ENCODE measurements around the gene EFHD2. TPM values are rescaled to one million over a fixed set of nuclear protein-coding genes. Genes with fewer than 3 reads are reported as not detected.
"Not testable (repeated sequence)": the region's sequence is repeated elsewhere in the genome, so short reads cannot be mapped to it uniquely, and the experiment has no call there.

EFHD2 gene
- total RNA-seq, 1 donor from 2014 or later, result 26.0 TPM

DNA sequence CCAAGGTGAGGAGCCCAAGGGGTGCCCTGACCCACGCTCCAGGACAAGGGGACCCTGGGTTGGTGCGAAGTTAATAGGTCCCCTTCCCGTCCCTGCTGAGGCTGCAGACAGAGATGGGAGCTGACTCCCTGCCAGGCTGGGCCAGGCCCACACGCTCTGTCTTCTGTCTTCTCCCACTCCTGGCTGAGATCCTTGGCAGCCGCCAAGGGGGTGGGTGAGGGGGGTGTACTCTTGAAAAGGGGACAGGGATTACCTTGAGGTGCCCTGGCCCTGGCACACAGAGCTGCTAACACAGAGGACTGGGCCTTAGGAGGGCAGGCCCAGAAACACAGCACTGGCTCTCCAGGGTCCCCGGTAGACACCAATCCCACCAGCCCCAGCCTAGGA is 17.6 kb downstream of the EFHD2 start:
- Mint-ChIP-seq H3K27me3 (ENCODE audit: low read depth, unreplicated experiment) (no peaks in the 10 kb centered on the region), H3K4me3 (ENCODE audit: unreplicated experiment) (no peak overlapping the region), H3K36me3 (ENCODE audit: low read depth, unreplicated experiment) (peaks cover 6% of the 10 kb centered on the region), H3K9me3 (ENCODE audit: unreplicated experiment) (peaks cover 4% of the 10 kb centered on the region), H3K27ac (ENCODE audit: unreplicated experiment) (no peak overlapping the region), H3K4me1 (ENCODE audit: low read depth, unreplicated experiment) (peaks cover 17% of the 10 kb centered on the region)
- H3K27ac ChIP-seq (ENCODE audit: low read depth, low read length), result peak overlapping the region; percentile 5
- H3K27me3 ChIP-seq (ENCODE audit: insufficient read depth, low read length), result no peaks in the 10 kb centered on the region
- no peaks in the 10 kb centered on the region for H3K9me3 ChIP-seq (ENCODE audit: insufficient read depth, low read depth, low read length)
- peaks cover 54% of the 10 kb centered on the region for H4K20me1 ChIP-seq (ENCODE audit: insufficient read depth, low read length)
- DNase-seq (ENCODE audit: low read depth) (no peak), FAIRE-seq (no peak)
- no peaks in the 10 kb centered on the region for H3K36me3 ChIP-seq (ENCODE audit: insufficient read depth, low read length)
- peaks cover 12% of the 10 kb centered on the region for H3K79me2 ChIP-seq (ENCODE audit: insufficient read depth, low read length)
- H3K9ac ChIP-seq (ENCODE audit: low read length), result no peak overlapping the region
- no peak for TF ChIP-seq CTCF (IDR thresholded peaks at IDR 0.05; ENCODE audit: insufficient read depth, low read depth, low read length)
- no peak for TF ChIP-seq EZH2 (IDR thresholded peaks at IDR 0.05; ENCODE audit: insufficient read depth, low read length)
- no peak overlapping the region for H3K4me3 ChIP-seq (ENCODE audit: insufficient read depth, low read depth, low read length)
- peak overlapping the region; percentile 23 for H3K4me2 ChIP-seq (ENCODE audit: low read length)
- peaks cover 20% of the 10 kb centered on the region for H3K4me1 ChIP-seq (ENCODE audit: insufficient read depth, low read length)
- peak overlapping the region; percentile 10 for H2AFZ ChIP-seq (ENCODE audit: low read depth, low read length)

DNA sequence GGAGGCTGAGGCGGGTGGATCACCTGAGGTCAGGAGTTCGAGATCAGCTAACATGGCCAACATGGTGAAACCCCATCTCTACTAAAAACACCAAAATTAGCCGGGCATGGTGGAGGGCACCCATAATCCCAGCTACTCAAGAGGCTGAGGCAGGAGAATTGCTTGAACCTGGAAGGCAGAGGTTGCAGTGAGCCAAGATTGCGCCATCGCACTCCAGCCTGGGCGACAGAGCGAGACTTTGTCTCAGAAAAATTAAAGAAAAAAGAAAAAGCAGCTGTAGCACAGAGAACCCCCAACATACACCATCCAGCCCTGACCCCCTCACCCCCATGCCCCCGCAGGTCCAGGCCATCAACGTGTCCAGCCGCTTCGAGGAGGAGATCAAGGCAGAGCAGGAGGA is 18.6 kb downstream of the EFHD2 start:
- not testable (repeated sequence) for DNase-seq (ENCODE audit: low read depth); H3K4me3 ChIP-seq (ENCODE audit: insufficient read depth, low read depth, low read length); H3K9me3 ChIP-seq (ENCODE audit: insufficient read depth, low read depth, low read length); H3K27me3 ChIP-seq (ENCODE audit: insufficient read depth, low read length); H3K27me3 Mint-ChIP-seq (ENCODE audit: low read depth, unreplicated experiment); H3K4me3 Mint-ChIP-seq (ENCODE audit: unreplicated experiment); H2AFZ ChIP-seq (ENCODE audit: low read depth, low read length); H3K36me3 Mint-ChIP-seq (ENCODE audit: low read depth, unreplicated experiment); H3K4me2 ChIP-seq (ENCODE audit: low read length); FAIRE-seq; H3K79me2 ChIP-seq (ENCODE audit: insufficient read depth, low read length); H3K9me3 Mint-ChIP-seq (ENCODE audit: unreplicated experiment); H3K36me3 ChIP-seq (ENCODE audit: insufficient read depth, low read length); H3K27ac ChIP-seq (ENCODE audit: low read depth, low read length); H3K27ac Mint-ChIP-seq (ENCODE audit: unreplicated experiment); H3K9ac ChIP-seq (ENCODE audit: low read length)
- H3K4me1 ChIP-seq (ENCODE audit: insufficient read depth, low read length), result peaks cover 18% of the 10 kb centered on the region
- peaks cover 51% of the 10 kb centered on the region for H4K20me1 ChIP-seq (ENCODE audit: insufficient read depth, low read length)
- peaks cover 17% of the 10 kb centered on the region for H3K4me1 Mint-ChIP-seq (ENCODE audit: low read depth, unreplicated experiment)

DNA sequence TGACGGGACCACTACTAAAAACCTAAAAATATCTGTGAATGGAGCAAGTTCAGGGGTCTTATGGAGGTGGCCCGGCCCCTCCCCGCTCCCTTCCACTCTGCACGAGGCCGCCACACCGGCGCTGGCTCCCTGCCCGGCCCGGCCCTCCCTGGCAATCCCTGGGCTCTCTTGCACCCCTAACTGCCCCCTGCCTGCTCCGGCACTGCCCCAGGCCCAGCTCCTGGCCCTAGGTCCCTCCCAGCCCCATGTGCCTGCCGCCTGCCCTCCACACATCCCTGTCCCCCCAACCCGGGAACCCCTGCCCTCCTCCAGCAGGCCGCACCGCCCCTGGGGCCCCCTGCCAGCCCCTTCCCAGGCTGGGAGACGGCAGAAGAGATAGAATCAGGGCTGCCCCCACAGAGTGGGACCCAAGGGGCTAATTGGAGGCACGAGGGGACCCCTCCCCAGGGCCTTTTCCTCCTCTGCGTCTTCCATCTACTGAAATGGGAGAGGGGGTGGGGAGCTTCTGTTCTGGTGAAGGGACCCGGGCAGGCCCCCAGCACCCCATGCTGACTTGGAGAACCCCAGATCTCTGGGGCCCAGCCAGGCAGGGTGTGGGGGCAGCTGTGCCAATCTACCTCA is 19.2 kb downstream of the EFHD2 start:
- Histone ChIP-seq H3K4me1 (ENCODE audit: insufficient read depth, low read length) (peaks cover 16% of the 10 kb centered on the region), H3K9me3 (ENCODE audit: insufficient read depth, low read depth, low read length) (no peaks in the 10 kb centered on the region), H4K20me1 (ENCODE audit: insufficient read depth, low read length) (peaks cover 45% of the 10 kb centered on the region), H3K27me3 (ENCODE audit: insufficient read depth, low read length) (no peaks in the 10 kb centered on the region), H3K36me3 (ENCODE audit: insufficient read depth, low read length) (no peaks in the 10 kb centered on the region), H3K4me2 (ENCODE audit: low read length) (no peak overlapping the region), H3K9ac (ENCODE audit: low read length) (no peak overlapping the region), H3K27ac (ENCODE audit: low read depth, low read length) (no peak overlapping the region), H3K4me3 (ENCODE audit: insufficient read depth, low read depth, low read length) (no peak overlapping the region), H2AFZ (ENCODE audit: low read depth, low read length) (no peak overlapping the region), H3K79me2 (ENCODE audit: insufficient read depth, low read length) (peaks cover 3% of the 10 kb centered on the region)
- FAIRE-seq, result no peak
- no peak for TF ChIP-seq CTCF (IDR thresholded peaks at IDR 0.05; ENCODE audit: insufficient read depth, low read depth, low read length)
- no peak for TF ChIP-seq EZH2 (IDR thresholded peaks at IDR 0.05; ENCODE audit: insufficient read depth, low read length)
- Mint-ChIP-seq H3K4me1 (ENCODE audit: low read depth, unreplicated experiment) (peaks cover 14% of the 10 kb centered on the region), H3K9me3 (ENCODE audit: unreplicated experiment) (peaks cover 4% of the 10 kb centered on the region), H3K4me3 (ENCODE audit: unreplicated experiment) (no peak overlapping the region), H3K36me3 (ENCODE audit: low read depth, unreplicated experiment) (peaks cover 6% of the 10 kb centered on the region), H3K27ac (ENCODE audit: unreplicated experiment) (no peak overlapping the region), H3K27me3 (ENCODE audit: low read depth, unreplicated experiment) (no peaks in the 10 kb centered on the region)
- no peak for DNase-seq (ENCODE audit: low read depth)
